ENCODE measurements around the gene MEF2D.
A peak's percentile ranks its signal among the peaks of the same experiment; 100 is the strongest.

MEF2D gene

GRCh38 chr1:156499842-156500542, 583 bp downstream of the MEF2D start:
- peak; percentile 30 for DNase-seq

DNA sequence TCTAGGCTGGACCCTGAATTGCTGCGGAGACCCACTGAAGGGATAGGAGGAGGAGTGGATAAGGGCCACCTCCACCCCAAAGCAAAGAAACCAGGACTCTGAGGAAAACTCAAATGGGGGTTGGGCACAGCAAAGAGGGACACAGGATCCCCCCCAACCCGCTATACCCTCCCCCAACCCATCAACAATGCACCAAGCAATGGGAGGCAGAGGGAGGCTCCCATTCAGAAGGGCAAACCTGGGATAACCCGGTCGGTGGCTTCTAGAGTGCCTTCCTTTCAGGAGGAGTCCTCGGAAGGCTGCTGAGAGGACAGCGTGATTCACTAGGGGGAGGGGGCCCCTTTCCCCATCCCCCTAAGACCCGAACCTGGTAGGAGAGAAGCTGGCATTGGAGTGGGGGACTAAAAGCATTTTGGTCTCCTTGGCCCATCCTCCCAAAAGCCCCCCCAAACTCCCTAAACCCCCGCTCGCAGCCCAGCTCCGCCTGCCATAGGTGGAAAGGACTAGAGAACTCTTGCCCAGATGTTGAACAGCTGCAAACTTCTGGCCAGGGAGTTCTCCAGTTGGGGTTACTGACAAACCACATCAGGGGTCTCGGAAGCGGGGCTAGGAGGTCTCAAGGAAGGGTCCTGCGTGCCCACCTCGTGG, 1.3 kb downstream of the MEF2D start:
- peak; percentile 24 for DNase-seq

- DNase-seq = peak; percentile 65
Observed at GRCh38 chr1:156498432-156499193, 2.0 kb downstream of the MEF2D start.

DNA sequence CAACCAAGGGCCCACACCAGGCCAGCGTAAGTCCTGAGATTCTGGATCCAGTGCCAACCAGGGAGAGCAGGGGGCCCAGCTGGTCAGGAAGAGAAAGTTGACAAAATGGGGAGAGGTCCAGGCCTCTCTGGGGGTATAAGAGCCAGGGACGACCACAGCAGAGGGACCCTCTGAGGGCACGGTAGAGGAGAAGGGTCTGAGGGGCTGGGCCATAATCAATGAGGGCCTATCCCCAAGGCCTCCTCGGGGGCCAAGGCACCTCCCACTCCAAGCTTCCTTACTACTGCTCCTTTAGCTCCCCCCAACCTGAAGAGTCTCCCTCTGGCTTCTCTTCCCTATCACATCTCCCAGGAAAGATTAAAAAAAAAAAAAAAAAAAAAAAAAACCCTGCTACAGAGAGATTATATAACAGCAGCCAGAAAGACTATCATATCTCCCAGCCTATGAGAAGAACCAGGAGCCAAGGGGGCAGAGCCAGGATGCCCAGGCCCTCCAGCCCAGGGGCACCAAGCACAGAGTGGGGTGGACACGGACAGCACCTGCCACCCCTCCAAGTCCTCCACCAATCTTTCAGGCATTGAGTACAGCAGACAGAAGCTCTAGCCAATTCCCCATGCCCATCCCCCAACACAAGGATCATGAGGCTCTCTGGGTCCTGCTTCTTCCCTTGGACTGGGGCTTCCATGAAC, 2.7 kb downstream of the MEF2D start:
- DNase-seq = no peak

GRCh38 chr1:156497078-156497742, 3.4 kb downstream of the MEF2D start:
- DNase-seq = no peak

GRCh38 chr1:156496211-156496761, 4.3 kb downstream of the MEF2D start:
- peak; percentile 63 for DNase-seq

- peak; percentile 12 for DNase-seq
Observed at GRCh38 chr1:156495401-156496140, 5.0 kb downstream of the MEF2D start.

- no peak for DNase-seq
Observed at GRCh38 chr1:156494309-156494895, 6.2 kb downstream of the MEF2D start.

- no peak for DNase-seq
Observed at GRCh38 chr1:156493742-156494141, 6.8 kb downstream of the MEF2D start.

DNA sequence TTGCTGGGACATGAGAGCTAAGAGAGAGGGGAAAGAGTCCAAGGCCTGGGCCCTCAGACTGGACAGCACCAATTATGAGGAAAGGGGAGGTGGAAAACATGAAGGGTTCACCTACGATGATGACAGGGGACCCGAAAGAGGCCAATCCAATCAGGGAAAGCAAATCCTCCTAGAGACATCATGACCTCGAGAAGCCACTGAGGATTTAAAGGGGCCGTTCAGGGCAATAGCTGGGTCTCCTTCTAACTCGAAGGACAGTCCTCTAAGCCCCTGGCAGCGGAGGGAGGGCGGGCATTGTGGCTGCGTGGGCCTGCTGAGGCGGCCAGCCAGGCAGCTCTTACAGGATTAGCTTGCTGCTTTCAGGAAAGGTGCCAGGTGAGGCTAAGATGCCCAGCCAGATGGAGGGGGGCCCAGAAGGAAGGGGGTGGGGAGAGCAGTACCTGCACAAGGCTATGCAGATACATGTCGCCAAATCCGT, 7.4 kb downstream of the MEF2D start:
- no peak for DNase-seq

DNA sequence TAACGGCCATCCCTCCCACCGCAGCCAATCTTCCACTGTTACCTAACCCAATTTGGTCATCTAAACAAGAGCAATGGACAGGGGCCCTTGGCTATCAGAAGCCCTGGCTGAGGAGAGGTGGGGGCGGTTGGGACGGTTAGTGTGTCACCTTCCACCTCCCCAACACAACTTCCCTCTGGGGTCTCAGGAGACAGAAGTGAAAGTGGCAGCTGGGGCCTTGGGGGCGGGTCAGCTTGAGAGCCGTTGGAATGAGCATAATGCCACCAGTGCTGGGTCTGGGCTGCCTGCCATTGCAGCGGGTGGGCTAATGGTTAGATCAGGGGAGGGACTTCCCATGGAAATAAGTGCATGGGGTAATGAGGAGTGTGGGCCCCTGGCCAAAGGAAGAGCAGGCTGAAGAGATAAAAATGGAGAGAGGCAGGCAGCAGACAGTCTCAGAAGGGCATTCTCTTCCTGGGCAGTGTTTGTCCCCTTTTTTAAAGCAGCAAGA, 7.9 kb downstream of the MEF2D start:
- DNase-seq = no peak

DNA sequence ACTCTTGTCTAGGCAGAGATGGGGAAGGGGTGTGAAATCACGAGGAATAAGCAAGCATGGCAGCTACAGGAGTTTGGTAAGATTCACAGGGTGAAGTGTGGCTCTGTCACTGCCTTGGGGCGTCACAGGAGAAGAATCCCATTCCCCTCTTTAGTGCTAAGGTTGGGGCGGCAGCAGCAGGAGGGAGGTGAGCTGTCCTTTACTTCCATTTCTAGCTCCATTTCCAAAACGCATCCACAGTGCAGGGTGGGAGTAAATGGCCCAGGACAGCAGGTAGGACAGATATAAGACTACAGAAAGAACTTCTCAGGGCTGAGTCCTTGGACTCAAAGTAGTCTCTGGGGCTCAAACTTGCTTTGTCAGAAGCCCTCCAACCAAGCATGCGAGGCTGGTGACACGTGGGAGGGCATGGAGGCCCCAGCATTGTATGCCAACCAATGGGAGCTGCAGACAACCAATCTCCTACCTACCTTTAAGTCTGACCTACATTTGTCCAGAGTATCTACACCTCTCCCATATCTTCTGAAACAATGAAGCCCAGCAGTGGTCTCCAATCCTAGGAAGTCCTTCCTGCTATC, 8.5 kb downstream of the MEF2D start:
- DNase-seq = no peak

DNA sequence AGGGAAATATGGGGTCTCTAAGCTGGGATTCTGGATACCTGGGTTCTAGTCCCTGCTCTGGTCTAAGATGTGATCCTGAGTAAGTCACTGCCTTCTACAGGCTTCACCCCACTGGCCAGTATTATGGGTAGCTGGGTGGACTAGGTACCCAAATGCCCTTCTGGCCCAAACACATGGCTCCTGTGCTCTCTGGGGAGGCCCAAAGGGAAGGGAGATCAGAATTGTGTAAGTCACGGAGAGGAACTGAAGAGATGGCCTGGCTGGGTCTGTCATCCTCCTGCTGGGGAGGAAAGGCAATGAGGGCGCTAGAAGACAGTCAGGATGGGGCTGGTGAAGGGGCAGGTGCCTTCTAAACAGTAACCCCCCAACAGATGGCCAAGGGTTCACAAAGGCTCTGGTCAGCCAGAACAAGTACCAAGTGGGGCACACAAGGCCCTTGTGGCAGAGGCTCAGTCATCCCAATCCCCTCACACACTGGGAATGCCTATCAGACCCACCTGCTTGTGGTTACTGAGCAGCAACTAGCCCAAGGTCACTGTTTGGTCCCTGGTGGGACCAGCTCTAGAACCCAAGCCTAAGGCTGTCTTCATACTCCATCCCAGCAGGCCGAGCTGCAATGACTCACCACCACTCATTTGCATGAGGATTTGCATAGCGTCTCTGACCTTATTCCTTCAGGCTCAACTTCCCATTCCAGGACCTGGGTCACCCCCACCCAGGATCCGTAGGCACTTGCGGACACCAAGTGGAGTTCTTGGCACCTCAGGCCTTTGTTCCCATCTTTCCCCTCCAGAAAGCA, 9.2 kb downstream of the MEF2D start:
- DNase-seq = no peak

DNA sequence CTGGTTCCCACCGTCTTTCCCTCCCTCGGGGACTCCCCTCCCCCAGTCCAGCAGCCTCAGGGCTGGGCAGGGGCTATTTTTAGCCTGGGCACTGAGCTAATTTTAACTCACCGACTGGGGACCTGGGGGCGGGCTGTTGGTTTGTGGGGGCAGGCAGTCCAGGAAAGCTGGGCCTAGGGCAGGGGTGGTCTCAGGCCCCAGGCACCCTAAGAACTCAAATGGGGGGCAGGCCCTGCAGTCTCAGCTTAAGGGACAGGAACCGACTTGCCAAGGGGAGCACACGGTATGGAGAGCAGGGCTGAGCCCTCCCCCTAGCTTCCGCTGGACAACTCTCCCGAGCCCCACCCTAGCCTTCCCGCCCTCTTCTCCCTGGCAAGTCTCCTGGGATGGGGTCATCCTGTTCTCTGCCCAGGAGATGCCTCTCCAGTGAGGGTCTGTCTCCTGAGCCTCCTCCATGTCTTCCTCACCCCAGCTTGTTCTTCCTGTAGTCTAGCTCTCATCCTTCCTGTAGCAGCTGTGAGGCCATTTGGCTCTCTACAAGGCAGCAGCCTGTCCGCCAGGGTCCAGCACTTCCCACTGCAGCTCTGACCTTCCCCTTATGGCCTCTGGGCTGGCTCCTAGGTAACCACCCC, 10.1 kb downstream of the MEF2D start:
- DNase-seq = no peak

DNA sequence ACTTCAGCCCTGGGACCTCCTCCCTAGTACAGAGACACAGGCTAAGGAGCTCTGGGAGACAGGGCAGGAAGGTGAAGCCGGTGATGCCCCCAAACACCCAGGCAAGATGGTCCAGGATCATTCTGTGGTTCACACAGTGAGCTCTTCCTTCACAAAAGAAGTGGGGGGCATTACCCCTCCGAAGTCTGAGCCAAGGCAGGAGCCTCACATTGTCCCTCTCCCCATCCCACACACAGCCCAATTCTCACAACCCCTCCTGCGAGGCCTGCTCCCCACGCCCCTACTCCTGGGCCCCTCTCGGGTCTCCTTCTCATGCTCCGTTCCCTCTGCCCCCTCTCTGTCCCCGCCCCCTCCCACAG, 10.7 kb downstream of the MEF2D start:
- DNase-seq = no peak

DNA sequence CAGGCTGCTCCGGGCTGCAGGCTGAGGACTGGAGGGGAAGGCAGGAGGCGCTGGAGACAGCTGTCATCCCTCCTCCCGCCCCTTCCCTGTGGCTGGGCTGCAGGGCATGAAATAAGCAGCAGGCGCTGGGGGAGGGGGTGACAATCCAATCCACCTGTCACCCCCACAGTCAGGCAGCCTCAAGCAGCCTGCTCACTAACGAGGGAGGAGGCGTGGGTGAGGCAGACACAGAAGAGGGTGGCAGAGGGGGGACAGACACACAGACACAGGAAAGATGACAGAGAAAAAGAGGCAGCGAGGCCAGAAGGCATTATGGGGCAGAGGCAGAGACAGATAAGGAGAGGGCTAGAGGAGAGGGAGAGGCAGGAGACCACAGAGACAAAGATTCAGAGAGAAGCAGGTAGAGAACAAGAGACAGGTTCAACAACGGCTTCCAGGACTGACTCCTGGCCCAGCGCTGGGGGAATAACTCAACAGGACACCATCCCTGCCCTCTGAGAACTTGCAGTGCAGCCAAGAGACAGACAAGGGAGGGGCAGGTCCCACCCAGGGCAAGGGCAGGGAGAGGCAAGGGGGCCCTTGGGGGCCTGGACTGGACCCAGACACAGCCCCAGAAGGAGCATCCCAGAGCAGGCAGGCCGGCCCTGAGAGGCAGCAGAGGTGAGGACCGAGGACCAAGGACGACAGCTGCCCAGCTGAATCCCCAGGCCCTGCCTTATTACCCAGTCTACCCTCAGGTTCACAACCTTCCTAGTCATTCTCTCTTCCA, 11.2 kb downstream of the MEF2D start:
- no peak for DNase-seq

DNA sequence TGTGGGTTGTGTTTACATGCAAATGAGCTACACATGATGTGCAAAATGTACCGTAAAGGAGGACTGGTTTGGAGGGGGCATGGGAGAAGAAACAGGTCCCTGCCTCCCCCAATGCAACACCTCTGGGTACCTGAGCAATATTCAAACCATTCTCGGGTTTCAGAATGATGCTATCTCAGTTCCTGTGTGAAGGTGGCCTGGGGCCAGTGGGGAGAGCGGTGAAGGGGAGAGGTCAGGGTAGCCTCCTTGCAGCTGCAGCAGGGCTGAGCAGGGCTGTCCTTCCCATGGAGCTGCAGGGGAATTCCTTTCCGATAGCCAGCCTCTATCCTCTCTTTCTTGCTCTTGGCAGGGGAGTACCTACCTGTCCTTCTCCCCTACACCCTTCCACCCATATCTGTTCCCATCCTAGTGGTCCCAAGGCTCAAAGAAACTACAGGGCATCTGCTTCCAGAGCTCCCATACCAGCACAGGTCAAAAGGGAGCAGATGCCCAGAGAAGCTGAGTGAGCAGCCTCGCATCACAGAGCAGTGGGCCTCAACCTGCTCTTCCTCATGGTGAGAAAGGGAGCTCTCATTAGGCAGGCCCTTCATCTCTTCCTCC, 11.9 kb downstream of the MEF2D start:
- no peak for DNase-seq

GRCh38 chr1:156487862-156488261, 12.7 kb downstream of the MEF2D start:
- DNase-seq = no peak
